WERI-Rb-1 (cell line): ENCODE results near the gene LRIT2.

Experiments
- DNase-seq: peaks from one replicate; pipeline ENCODE4 v3.0.0-alpha.2; 2020
- H3K27ac ChIP-seq: fragments of 250-450 bp; sonication (Bioruptor Pico); 2 replicates; pipeline ENCODE4 v1.5.1; 2020; ENCODE audit warnings: mild to moderate bottlenecking, moderate library complexity
- H3K27me3 ChIP-seq: fragments of 250-450 bp; sonication (Bioruptor Pico); 2 replicates; pipeline ENCODE4 v1.5.1; 2021; ENCODE audit warnings: mild to moderate bottlenecking, low read depth, moderate library complexity; ENCODE audit not compliant: insufficient read depth, severe bottlenecking
- H3K36me3 ChIP-seq: fragments of 250-450 bp; sonication (Bioruptor Pico); 2 replicates; pipeline ENCODE4 v1.5.1; 2020; ENCODE audit warnings: mild to moderate bottlenecking, moderate library complexity
- H3K4me3 ChIP-seq: 2 replicates; pipeline ENCODE4 v1.5.1; 2011; ENCODE audit warnings: low read depth, mild to moderate bottlenecking, control low read depth, low read length
- H3K9me3 ChIP-seq: fragments of 250-450 bp; sonication (Bioruptor Pico); 2 replicates; pipeline ENCODE4 v1.5.1; 2021; ENCODE audit warnings: mild to moderate bottlenecking, moderate library complexity; ENCODE audit not compliant: severe bottlenecking
- CTCF ChIP-seq: IDR thresholded peaks from 2 replicates; pipeline ENCODE4 v1.5.1; 2011; ENCODE audit warnings: low read depth, mild to moderate bottlenecking, control low read depth, inconsistent platforms, low read length

LRIT2 gene

GRCh38 chr10:84232376-84232775 lies 7.0 kb upstream of the LRIT2 start:
- Histone ChIP-seq H3K36me3 (peaks cover 3% of the 10 kb centered on the region; the same call in 1 of the 2 replicates), H3K27me3 (no peaks in the 10 kb centered on the region), H3K9me3 (no peaks in the 10 kb centered on the region), H3K27ac (no peak overlapping the region), H3K4me3 (no peak overlapping the region)
- no peak for TF ChIP-seq CTCF
- no peak for DNase-seq

- H3K27me3 ChIP-seq, result no peaks in the 10 kb centered on the region
- H3K36me3 ChIP-seq, result peaks cover 3% of the 10 kb centered on the region; the same call in 1 of the 2 replicates
- H3K9me3 ChIP-seq, result no peaks in the 10 kb centered on the region
- H3K27ac ChIP-seq, result no peak overlapping the region
- TF ChIP-seq CTCF, result no peak
- H3K4me3 ChIP-seq, result no peak overlapping the region
- no peak for DNase-seq
Measured at GRCh38 chr10:84230359-84230758, 5.0 kb upstream of the LRIT2 start.

- no peaks in the 10 kb centered on the region for H3K27me3 ChIP-seq
- no peak overlapping the region for H3K27ac ChIP-seq
- DNase-seq, result no peak
- no peaks in the 10 kb centered on the region for H3K9me3 ChIP-seq
- no peak overlapping the region for H3K4me3 ChIP-seq
- peaks cover 3% of the 10 kb centered on the region; the same call in 1 of the 2 replicates for H3K36me3 ChIP-seq
- TF ChIP-seq CTCF, result no peak
Measured at GRCh38 chr10:84227810-84228209, 2.5 kb upstream of the LRIT2 start.

GRCh38 chr10:84226616-84227015 lies 1.3 kb upstream of the LRIT2 start:
- peaks cover 2% of the 10 kb centered on the region; the same call in 1 of the 2 replicates for H3K36me3 ChIP-seq
- TF ChIP-seq CTCF, result no peak
- no peaks in the 10 kb centered on the region for H3K27me3 ChIP-seq
- H3K9me3 ChIP-seq, result no peaks in the 10 kb centered on the region
- peak overlapping the region; percentile 13; the same call in 1 of the 2 replicates for H3K27ac ChIP-seq
- DNase-seq, result peak; percentile 68
- H3K4me3 ChIP-seq, result no peak overlapping the region

- DNase-seq, result no peak
- Histone ChIP-seq H3K4me3 (no peak overlapping the region), H3K27ac (no peak overlapping the region), H3K36me3 (no peaks in the 10 kb centered on the region; the same call in 1 of the 2 replicates), H3K9me3 (no peaks in the 10 kb centered on the region), H3K27me3 (no peaks in the 10 kb centered on the region)
- TF ChIP-seq CTCF, result no peak
Measured at GRCh38 chr10:84224411-84225028, 824 bp downstream of the LRIT2 start.

- Histone ChIP-seq H3K4me3 (no peak overlapping the region), H3K27ac (no peak overlapping the region), H3K27me3 (no peaks in the 10 kb centered on the region), H3K9me3 (no peaks in the 10 kb centered on the region), H3K36me3 (peaks cover 20% of the 10 kb centered on the region)
- no peak for TF ChIP-seq CTCF
- DNase-seq, result no peak
Measured at GRCh38 chr10:84221916-84222315, 3.4 kb downstream of the LRIT2 start.
